HG02763 (cell line): ENCODE data around the gene CNTRL.
"Not testable (repeated sequence)": the region's sequence is repeated elsewhere in the genome, so short reads cannot be mapped to it uniquely, and the experiment has no call there.

Source experiments
- ATAC-seq: cut with Tn5 transposase; IDR thresholded peaks from one replicate; pipeline ENCODE4 v1.9.1; 2021; ENCODE audit warnings: mild to moderate bottlenecking, moderate library complexity; ENCODE audit not compliant: unreplicated experiment

CNTRL gene, protein sequence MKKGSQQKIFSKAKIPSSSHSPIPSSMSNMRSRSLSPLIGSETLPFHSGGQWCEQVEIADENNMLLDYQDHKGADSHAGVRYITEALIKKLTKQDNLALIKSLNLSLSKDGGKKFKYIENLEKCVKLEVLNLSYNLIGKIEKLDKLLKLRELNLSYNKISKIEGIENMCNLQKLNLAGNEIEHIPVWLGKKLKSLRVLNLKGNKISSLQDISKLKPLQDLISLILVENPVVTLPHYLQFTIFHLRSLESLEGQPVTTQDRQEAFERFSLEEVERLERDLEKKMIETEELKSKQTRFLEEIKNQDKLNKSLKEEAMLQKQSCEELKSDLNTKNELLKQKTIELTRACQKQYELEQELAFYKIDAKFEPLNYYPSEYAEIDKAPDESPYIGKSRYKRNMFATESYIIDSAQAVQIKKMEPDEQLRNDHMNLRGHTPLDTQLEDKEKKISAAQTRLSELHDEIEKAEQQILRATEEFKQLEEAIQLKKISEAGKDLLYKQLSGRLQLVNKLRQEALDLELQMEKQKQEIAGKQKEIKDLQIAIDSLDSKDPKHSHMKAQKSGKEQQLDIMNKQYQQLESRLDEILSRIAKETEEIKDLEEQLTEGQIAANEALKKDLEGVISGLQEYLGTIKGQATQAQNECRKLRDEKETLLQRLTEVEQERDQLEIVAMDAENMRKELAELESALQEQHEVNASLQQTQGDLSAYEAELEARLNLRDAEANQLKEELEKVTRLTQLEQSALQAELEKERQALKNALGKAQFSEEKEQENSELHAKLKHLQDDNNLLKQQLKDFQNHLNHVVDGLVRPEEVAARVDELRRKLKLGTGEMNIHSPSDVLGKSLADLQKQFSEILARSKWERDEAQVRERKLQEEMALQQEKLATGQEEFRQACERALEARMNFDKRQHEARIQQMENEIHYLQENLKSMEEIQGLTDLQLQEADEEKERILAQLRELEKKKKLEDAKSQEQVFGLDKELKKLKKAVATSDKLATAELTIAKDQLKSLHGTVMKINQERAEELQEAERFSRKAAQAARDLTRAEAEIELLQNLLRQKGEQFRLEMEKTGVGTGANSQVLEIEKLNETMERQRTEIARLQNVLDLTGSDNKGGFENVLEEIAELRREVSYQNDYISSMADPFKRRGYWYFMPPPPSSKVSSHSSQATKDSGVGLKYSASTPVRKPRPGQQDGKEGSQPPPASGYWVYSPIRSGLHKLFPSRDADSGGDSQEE (N-terminal part only)

GRCh38 chr9:121074370-121075250 is at the start of gene CNTRL:
Gene CNTRL, plus strand, starts transcription at chr9:121074955. Its CDS starts 13,372 bp downstream, at chr9:121088327.
- peak; percentile 63 for ATAC-seq

GRCh38 chr9:121026260-121026691 is 48.5 kb upstream of the CNTRL start:
- no peak for ATAC-seq

- no peak for ATAC-seq
Observed at GRCh38 chr9:121026768-121027167, 48.0 kb upstream of the CNTRL start.

- ATAC-seq = not testable (repeated sequence)
Observed at GRCh38 chr9:121028285-121028684, 46.5 kb upstream of the CNTRL start.

DNA sequence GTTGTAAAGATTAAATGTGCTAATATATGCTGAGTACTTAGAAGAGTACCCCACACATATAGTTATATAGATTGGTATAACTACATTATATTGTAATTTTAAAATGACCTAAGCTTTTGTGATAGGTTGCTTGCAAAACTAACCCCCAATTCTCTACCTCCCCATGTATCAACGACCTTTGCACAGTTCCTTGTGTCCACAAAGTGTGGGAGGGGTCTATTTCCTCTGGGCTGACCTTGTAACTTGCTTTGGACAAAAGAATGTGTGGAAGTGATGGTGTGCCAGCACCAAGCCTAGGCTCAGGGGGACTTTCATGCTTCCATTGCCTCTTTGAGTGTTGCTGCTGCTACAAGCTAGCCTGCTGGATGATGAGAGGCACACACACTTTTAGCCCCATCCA is 45.3 kb upstream of the CNTRL start:
- no peak for ATAC-seq

- no peak for ATAC-seq
Observed at GRCh38 chr9:121034529-121034928, 40.2 kb upstream of the CNTRL start.

DNA sequence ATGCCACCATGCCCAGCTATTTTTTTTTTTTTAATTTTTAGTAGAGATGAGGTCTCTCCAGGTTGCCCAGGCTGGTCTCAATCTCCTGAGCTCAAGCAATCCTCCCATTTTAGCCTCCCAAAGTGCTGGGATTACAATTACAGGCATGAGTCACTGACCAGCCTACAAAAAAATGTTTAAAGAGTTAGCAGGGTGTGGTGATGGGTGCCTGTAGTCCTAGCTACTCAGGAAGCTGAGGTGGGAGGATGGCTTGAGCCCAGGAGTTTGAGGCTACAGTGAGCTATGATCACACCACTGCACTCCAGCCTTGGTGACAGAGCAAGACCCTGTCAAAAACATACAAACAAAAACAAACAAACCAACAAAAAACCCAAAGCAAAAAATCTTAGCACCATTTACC is 39.0 kb upstream of the CNTRL start:
- ATAC-seq = not testable (repeated sequence)

DNA sequence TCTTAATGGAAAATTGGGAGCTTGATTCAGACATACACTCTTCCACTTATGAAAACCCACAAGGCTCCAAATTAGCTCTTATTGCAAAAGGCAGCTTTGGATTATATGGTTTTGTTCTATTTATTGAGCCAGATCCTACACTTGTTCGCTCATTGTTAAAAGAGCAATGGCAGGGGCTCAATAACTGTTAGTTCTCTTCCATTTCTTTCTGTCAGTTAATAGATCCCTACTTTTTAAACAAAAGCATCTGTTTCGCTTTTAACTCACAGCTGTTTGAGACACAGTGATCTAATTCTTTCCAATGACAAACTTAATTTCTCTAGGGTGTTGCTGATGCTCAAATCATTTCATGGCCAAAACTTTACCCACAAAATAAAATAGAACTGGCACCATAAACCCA is 36.4 kb upstream of the CNTRL start:
- no peak for ATAC-seq

DNA sequence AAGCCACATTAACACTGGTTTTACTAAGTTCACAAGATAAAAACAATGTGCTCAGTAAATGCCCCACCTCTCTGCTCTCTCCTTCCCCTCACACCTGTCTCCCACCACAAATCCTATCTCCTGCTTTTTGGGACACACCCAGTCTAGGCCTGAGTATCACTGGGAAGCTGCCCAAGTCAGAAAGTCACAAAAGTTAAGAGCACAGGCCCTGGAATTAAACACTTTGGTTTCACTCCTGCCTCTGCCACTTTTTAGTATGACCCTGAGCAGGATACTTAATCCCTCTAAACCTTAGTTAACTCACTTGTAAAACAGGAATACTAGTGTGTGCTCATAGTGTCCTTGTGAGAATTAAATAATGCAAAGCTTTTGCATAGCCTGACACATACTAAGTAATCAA is 36.0 kb upstream of the CNTRL start:
- ATAC-seq = no peak

DNA sequence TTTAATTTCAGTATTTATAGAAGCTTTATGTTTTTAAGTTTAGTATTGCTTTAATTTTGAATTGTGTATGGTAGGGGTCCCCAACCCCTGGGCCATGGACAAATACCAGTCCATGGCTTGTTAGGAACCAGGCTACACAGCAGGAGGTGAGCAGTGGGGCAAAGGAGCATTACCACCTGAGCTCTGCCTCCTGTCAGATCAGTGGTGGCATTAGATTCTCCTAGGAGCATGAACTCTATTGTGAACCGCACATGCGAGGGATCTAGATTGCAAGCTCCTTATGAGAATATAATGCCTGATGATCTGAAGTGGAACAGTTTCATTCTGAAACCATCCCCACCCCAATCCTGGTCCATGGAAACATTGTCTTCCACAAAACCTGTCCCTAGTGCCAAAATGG is 26.6 kb upstream of the CNTRL start:
- no peak for ATAC-seq

- no peak for ATAC-seq
Observed at GRCh38 chr9:121048618-121049017, 26.1 kb upstream of the CNTRL start.

- no peak for ATAC-seq
Observed at GRCh38 chr9:121050128-121050988, 24.4 kb upstream of the CNTRL start, which contains the start of gene C5. Gene C5, minus strand, starts transcription at chr9:121050275. Its CDS starts 29 bp downstream, at chr9:121050246.

DNA sequence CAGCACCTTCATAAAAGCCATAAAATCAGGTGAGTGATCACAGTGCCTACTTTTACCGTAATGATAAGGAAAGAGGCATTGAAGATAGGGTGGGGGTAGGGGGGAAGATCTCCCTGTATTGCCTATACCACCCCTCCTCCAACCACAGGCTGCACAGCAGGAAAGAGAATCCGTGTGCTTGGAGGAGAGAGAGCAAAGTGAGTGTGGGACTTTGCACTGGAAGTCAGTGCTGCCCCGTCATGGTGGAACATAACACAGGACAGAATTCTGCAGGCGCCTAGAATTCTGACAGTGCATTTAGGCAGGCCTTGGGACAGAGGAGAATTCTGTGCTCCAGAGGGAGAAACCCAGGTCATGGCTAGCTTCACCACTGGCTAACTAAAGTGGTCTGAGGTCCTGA is 21.2 kb upstream of the CNTRL start:
- ATAC-seq = no peak

- ATAC-seq = no peak
Observed at GRCh38 chr9:121055642-121056143, 19.1 kb upstream of the CNTRL start.

DNA sequence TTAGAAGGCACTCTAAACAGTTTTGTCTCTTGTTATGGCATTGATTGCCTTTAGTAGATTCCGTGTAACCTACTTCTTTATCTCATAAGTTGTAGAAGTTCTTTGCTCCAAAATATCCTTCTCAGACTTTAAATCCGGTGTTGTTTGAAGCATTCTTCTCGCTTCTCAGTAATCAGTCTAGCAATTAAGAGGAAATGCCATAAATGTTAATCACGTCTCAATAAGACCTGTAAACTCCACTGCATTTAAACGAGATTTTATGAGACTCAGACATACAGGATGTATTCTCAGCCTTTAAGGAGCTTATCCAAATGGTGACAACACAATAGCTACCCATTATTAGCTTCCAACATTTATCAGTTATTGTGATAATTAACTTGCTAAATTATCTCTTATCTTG is 16.9 kb upstream of the CNTRL start:
- ATAC-seq = no peak

DNA sequence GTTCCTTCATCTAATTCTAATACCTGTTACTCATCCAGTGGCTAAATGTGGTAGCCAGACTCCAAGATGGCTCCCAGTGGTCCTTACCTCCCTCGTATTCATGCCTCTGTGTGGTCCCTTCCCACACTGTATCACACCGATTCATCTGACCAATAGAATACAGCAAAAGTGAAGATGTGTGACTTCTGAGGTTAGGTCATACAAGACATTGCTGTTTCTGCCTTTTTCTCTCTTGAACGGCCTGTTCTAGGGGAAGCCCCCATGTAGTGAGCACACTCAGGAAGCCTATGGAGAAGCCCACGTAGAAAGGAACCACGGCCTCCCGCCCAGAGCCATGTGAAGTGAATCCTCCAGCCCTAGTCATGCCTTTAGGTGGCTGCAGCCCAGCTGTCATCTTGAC is 15.2 kb upstream of the CNTRL start:
- ATAC-seq = no peak

DNA sequence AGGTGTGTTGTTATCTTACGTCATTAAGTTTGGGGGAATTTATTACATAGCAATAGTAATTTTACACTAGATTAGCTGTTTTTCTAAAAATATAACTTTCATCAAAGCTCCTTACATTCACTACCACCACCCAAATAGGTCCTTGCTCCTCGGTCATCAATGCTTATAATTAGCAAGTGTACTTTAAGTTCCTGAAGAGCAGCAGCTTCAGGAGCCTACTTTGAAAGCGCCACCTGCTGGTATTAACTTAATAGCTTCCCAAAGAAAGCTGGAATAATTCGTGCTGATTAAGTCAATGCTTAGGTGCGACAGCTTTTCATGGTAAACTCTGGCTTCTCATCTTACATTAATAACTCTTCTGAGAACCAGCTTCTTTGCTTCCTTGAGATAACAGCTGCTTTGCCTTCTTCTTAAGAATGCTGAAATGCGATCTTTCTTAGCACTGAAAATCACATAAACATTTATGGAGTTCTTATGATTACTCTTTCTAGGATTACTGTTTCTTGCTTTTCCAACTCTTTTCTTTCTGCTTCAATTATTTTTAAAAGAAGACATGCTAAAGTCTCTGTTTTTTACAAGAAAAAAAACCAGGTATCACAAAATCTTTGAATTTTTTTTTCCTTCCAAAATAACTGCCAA is 14.6 kb upstream of the CNTRL start:
- ATAC-seq = no peak

- ATAC-seq = no peak
Observed at GRCh38 chr9:121066850-121067249, 7.9 kb upstream of the CNTRL start.
